Thymus (tissue), 11 donors: ENCODE data around the gene APEH. TPM values are rescaled to one million over a fixed set of nuclear protein-coding genes. Genes with fewer than 3 reads are reported as not detected.
"Not testable (repeated sequence)": the region's sequence is repeated elsewhere in the genome, so short reads cannot be mapped to it uniquely, and the experiment has no call there.

Experiments used
- DNase-seq, 9 donors: peaks; one replicate each; pipeline ENCODE4 v3.0.0-alpha.2; 2013; ENCODE audit warnings: low spot score in 9 of 9, low read depth in 6 of 9, missing footprints in 1 of 9
- H3K27ac ChIP-seq, 2 donors: one replicate each; pipeline ENCODE4 v1.5.1; 2013; ENCODE audit warnings: control low read depth in 1 of 2, low read depth in 1 of 2, low read length in 1 of 2, mild to moderate bottlenecking in 1 of 2, moderate library complexity in 1 of 2
- H3K27me3 ChIP-seq, 2 donors: one replicate each; pipeline ENCODE4 v1.5.1; 2013; ENCODE audit warnings: low read length in 1 of 2; ENCODE audit not compliant: control insufficient read depth in 2 of 2, insufficient read depth in 1 of 2
- H3K36me3 ChIP-seq, 2 donors: one replicate each; pipeline ENCODE4 v1.5.1; 2013; ENCODE audit warnings: low read length in 1 of 2, mild to moderate bottlenecking in 1 of 2, moderate library complexity in 1 of 2; ENCODE audit not compliant: control insufficient read depth in 2 of 2, insufficient read depth in 2 of 2
- H3K4me1 ChIP-seq, 2 donors: one replicate each; pipeline ENCODE4 v1.5.1; 2013; ENCODE audit warnings: low read length in 2 of 2; ENCODE audit not compliant: control insufficient read depth in 2 of 2, insufficient read depth in 2 of 2
- H3K4me3 ChIP-seq, 2 donors: one replicate each; pipeline ENCODE4 v1.5.1; 2013; ENCODE audit warnings: low read length in 2 of 2, control low read depth in 1 of 2, mild to moderate bottlenecking in 1 of 2
- H3K9me3 ChIP-seq, 2 donors: one replicate each; pipeline ENCODE4 v1.5.1; 2013; ENCODE audit warnings: low read length in 1 of 2, mild to moderate bottlenecking in 1 of 2; ENCODE audit not compliant: control insufficient read depth in 2 of 2, insufficient read depth in 1 of 2
- WGBS: extraction: QIAGEN DNeasy Blood & Tissue Kit; methylation state at CpG from one replicate; pipeline ENCODE4 v1.1.7; 2013; 5-methylcytosine and 5-hydroxymethylcytosine counted together
- polyA plus RNA-seq: library from polyadenylated mRNA; stranded (reverse); fragments of 200-250 nt; gene quantifications from one replicate; pipeline ENCODE4 v1.2.3, GENCODE V29; 2013
- total RNA-seq: library from RNA; stranded (reverse); fragments of 120-200 nt; gene quantifications from one replicate; pipeline ENCODE4 v1.2.4, GENCODE V29; 2013
- donor health status: healthy.

Gene APEH
- total and polyA plus RNA-seq, 2 donors, result 45.8 to 90.5 TPM

- Histone ChIP-seq H3K27me3 (peaks cover 2 to 18% of the 10 kb centered on the region in 2 donors), H3K4me3 (no peak overlapping the region), H3K4me1 (no peaks in the 10 kb centered on the region), H3K9me3 (no peaks in the 10 kb centered on the region), H3K36me3 (peaks cover 69 to 76% of the 10 kb centered on the region in 2 donors), H3K27ac (no peak overlapping the region)
- no peak for DNase-seq
- 98% methylated on average over 4 of the region's 4 CpGs for WGBS
Measured at GRCh38 chr3:49681543-49681942, 7.4 kb downstream of the APEH start.

GRCh38 chr3:49683162-49683561, 9.0 kb downstream of the APEH start:
- Histone ChIP-seq H3K36me3 (peaks cover 53 to 63% of the 10 kb centered on the region in 2 donors), H3K27ac (no peak overlapping the region), H3K4me3 (no peak overlapping the region), H3K27me3 (peaks cover 4 to 33% of the 10 kb centered on the region in 2 donors), H3K4me1 (no peaks in the 10 kb centered on the region), H3K9me3 (no peaks in the 10 kb centered on the region)
- 99% methylated on average over 6 of the region's 6 CpGs for WGBS
- no peak for DNase-seq

- peaks cover 40 to 50% of the 10 kb centered on the region in 2 donors for H3K36me3 ChIP-seq
- WGBS, result 97% methylated on average over 2 of the region's 2 CpGs
Measured at GRCh38 chr3:49684453-49684852, 10.3 kb downstream of the APEH start.

GRCh38 chr3:49685103-49685502, 11.0 kb downstream of the APEH start:
- 98% methylated on average over 10 of the region's 10 CpGs for WGBS
- Histone ChIP-seq H3K36me3 (peaks cover 36 to 43% of the 10 kb centered on the region in 2 donors), H3K27me3 (peaks cover 4 to 39% of the 10 kb centered on the region in 2 donors), H3K4me1 (peaks cover 4 to 10% of the 10 kb centered on the region in 2 donors)
- not testable (repeated sequence) for H3K27ac ChIP-seq, DNase-seq, H3K4me3 ChIP-seq, H3K9me3 ChIP-seq

More at GRCh38 chr3:49684453-49684852, 10.3 kb downstream of the APEH start:
- H3K4me3 ChIP-seq, DNase-seq, H3K27ac ChIP-seq, H3K9me3 ChIP-seq, H3K4me1 ChIP-seq: not testable (repeated sequence)
- peaks cover 4 to 39% of the 10 kb centered on the region in 2 donors for H3K27me3 ChIP-seq

GRCh38 chr3:49685846-49686245, 11.7 kb downstream of the APEH start:
- Histone ChIP-seq H3K36me3 (peaks cover 29 to 36% of the 10 kb centered on the region in 2 donors), H3K27me3 (peaks cover 4 to 39% of the 10 kb centered on the region in 2 donors), H3K4me1 (peaks cover 7 to 13% of the 10 kb centered on the region in 2 donors)
- not testable (repeated sequence) for H3K4me3 ChIP-seq, H3K9me3 ChIP-seq, H3K27ac ChIP-seq, DNase-seq
- 33% methylated on average over 35 of the region's 36 CpGs for WGBS

- 3% methylated on average over 24 of the region's 29 CpGs for WGBS
- DNase-seq, result not testable (repeated sequence)
Measured at GRCh38 chr3:49686346-49686745, 12.2 kb downstream of the APEH start.

GRCh38 chr3:49686769-49687423, 12.7 kb downstream of the APEH start:
- Histone ChIP-seq H3K27me3 (peaks cover 4 to 39% of the 10 kb centered on the region in 2 donors), H3K4me1 (peaks cover 7 to 13% of the 10 kb centered on the region in 2 donors), H3K36me3 (peaks cover 22 to 25% of the 10 kb centered on the region in 2 donors)
- not testable (repeated sequence) for DNase-seq, H3K4me3 ChIP-seq, H3K27ac ChIP-seq, H3K9me3 ChIP-seq
- 24% methylated on average over 44 of the region's 44 CpGs for WGBS

More at GRCh38 chr3:49686346-49686745, 12.2 kb downstream of the APEH start:
- H3K27ac ChIP-seq, H3K4me3 ChIP-seq, H3K9me3 ChIP-seq: not testable (repeated sequence)
- peaks cover 4 to 39% of the 10 kb centered on the region in 2 donors for H3K27me3 ChIP-seq
- peaks cover 25 to 31% of the 10 kb centered on the region in 2 donors for H3K36me3 ChIP-seq
- peaks cover 7 to 13% of the 10 kb centered on the region in 2 donors for H3K4me1 ChIP-seq

- H3K4me3 ChIP-seq, DNase-seq, H3K9me3 ChIP-seq, H3K27ac ChIP-seq: not testable (repeated sequence)
- 97% methylated on average over 12 of the region's 12 CpGs for WGBS
- Histone ChIP-seq H3K36me3 (peaks cover 17 to 20% of the 10 kb centered on the region in 2 donors), H3K4me1 (peaks cover 7 to 13% of the 10 kb centered on the region in 2 donors), H3K27me3 (peaks cover 4 to 39% of the 10 kb centered on the region in 2 donors)
Measured at GRCh38 chr3:49687424-49687795, 13.3 kb downstream of the APEH start.

GRCh38 chr3:49688338-49689045, 14.3 kb downstream of the APEH start:
- H3K36me3 ChIP-seq, H3K27ac ChIP-seq, DNase-seq, H3K9me3 ChIP-seq: not testable (repeated sequence)
- H3K4me1 ChIP-seq, result peaks cover 7 to 13% of the 10 kb centered on the region in 2 donors
- H3K4me3 ChIP-seq, result peak overlapping the region in 1 of 2 donors; percentile 98
- 80% methylated on average over 7 of the region's 7 CpGs for WGBS
- peaks cover 4 to 39% of the 10 kb centered on the region in 2 donors for H3K27me3 ChIP-seq
